Fibroblast of lung (primary cell): ENCODE data around the gene NACA. TPM values are rescaled to one million over a fixed set of nuclear protein-coding genes. Genes with fewer than 3 reads are reported as not detected.

Experiments
- DNase-seq, 2 donors: peaks; one replicate each; pipeline versions ENCODE4 v3.0.0 to v3.0.0-alpha.2; 2010; ENCODE audit warnings: low read depth in 2 of 2
- H2AFZ ChIP-seq: 2 replicates; pipeline ENCODE4 v1.5.1; 2012; ENCODE audit warnings: low read length, control low read depth, inconsistent platforms
- H3K27ac ChIP-seq: 2 replicates; pipeline ENCODE4 v1.5.1; 2011; ENCODE audit warnings: low read length, control low read depth; ENCODE audit not compliant: insufficient read depth
- H3K27me3 ChIP-seq: 2 replicates; pipeline ENCODE4 v1.5.1; 2011; ENCODE audit warnings: mild to moderate bottlenecking, low read length; ENCODE audit not compliant: control insufficient read depth, insufficient read depth
- H3K36me3 ChIP-seq: 2 replicates; pipeline ENCODE4 v1.5.1; 2011; ENCODE audit warnings: low read length; ENCODE audit not compliant: control insufficient read depth, insufficient read depth
- H3K4me1 ChIP-seq: 2 replicates; pipeline ENCODE4 v1.5.1; 2011; ENCODE audit warnings: low read length; ENCODE audit not compliant: control insufficient read depth, insufficient read depth; ENCODE audit errors: extremely low read depth
- H3K4me2 ChIP-seq: 2 replicates; pipeline ENCODE4 v1.5.1; 2011; ENCODE audit warnings: low read length, control low read depth; ENCODE audit not compliant: insufficient read depth; ENCODE audit errors: extremely low read depth
- H3K4me3 ChIP-seq, 4 experiments: fragments of 200-600 bp in 1 of 4; sonication (generic) in 1 of 4; replicated peaks in 1 of 4; 2 replicates each; pipeline ENCODE4 v1.5.1; 2011 to 2016; ENCODE audit warnings: low read length in 4 of 4, low read depth in 3 of 4, mild to moderate bottlenecking in 3 of 4, control low read depth in 2 of 4, inconsistent platforms in 1 of 4, mixed read lengths in 1 of 4; ENCODE audit not compliant: insufficient read depth in 1 of 4; ENCODE audit errors: control extremely low read depth in 1 of 4
- H3K79me2 ChIP-seq: 2 replicates; pipeline ENCODE4 v1.5.1; 2012; ENCODE audit warnings: mild to moderate bottlenecking, low read length, inconsistent platforms; ENCODE audit not compliant: control insufficient read depth, insufficient read depth
- H3K9ac ChIP-seq: 2 replicates; pipeline ENCODE4 v1.5.1; 2011; ENCODE audit warnings: mild to moderate bottlenecking, low read length, control low read depth; ENCODE audit not compliant: insufficient read depth
- H3K9me3 ChIP-seq: 2 replicates; pipeline ENCODE4 v1.5.1; 2012; ENCODE audit warnings: low read depth, low read length; ENCODE audit not compliant: control insufficient read depth, insufficient read depth
- H4K20me1 ChIP-seq: 2 replicates; pipeline ENCODE4 v1.5.1; 2011; ENCODE audit warnings: low read length; ENCODE audit not compliant: control insufficient read depth, insufficient read depth; ENCODE audit errors: extremely low read depth
- EZH2 ChIP-seq: IDR thresholded peaks from 2 replicates; pipeline ENCODE4 v1.5.1; 2012; ENCODE audit warnings: low read length, control low read depth, mild to moderate bottlenecking; ENCODE audit errors: missing control alignments
- polyA plus RNA-seq, 2 donors: library from polyadenylated mRNA; depleted of rRNA in 1 of 2; stranded (reverse) in 1 of 2; unstranded in 1 of 2; fragments of >200 nt; gene quantifications; 2 replicates each; pipeline ENCODE4 v1.2.1, GENCODE V29; 2011 to 2012; ENCODE audit warnings: missing spikeins in 1 of 2
- total RNA-seq: library from RNA; depleted of rRNA; stranded (reverse); fragments of >200 nt; gene quantifications from 2 replicates; pipeline ENCODE4 v1.2.1, GENCODE V29; 2014
- TF ChIP-seq, protein P1 (sequence below), 2 donors: IDR thresholded peaks in 1 of 2; conservative IDR thresholded peaks in 1 of 2; 1 replicate in 1 of 2; 2 replicates in 1 of 2; pipeline ENCODE4 v1.5.1; 2011 to 2012; ENCODE audit warnings: low read length in 2 of 2, control low read depth in 1 of 2, inconsistent platforms in 1 of 2, low read depth in 1 of 2, mild to moderate bottlenecking in 1 of 2

Gene NACA
- total and polyA plus RNA-seq, 2 donors (not counting 1 experiment from before 2014, with no cell fraction given) = 971 to 1,188 TPM

GRCh38 chr12:56688846-56689109, 36.3 kb downstream of the NACA start:
- Histone ChIP-seq H3K4me3 (peak overlapping the region; percentile 58 to 99 (median 77)), H4K20me1 (no peaks in the 10 kb centered on the region), H3K79me2 (peaks cover 41% of the 10 kb centered on the region), H3K36me3 (no peaks in the 10 kb centered on the region), H3K9me3 (no peaks in the 10 kb centered on the region), H3K9ac (peak overlapping the region; percentile 70), H3K27ac (peak overlapping the region; percentile 90), H3K4me1 (peaks cover 2% of the 10 kb centered on the region), H2AFZ (peak overlapping the region; percentile 77), H3K4me2 (peak overlapping the region; percentile 96), H3K27me3 (no peaks in the 10 kb centered on the region)
- TF ChIP-seq, protein P1, sequence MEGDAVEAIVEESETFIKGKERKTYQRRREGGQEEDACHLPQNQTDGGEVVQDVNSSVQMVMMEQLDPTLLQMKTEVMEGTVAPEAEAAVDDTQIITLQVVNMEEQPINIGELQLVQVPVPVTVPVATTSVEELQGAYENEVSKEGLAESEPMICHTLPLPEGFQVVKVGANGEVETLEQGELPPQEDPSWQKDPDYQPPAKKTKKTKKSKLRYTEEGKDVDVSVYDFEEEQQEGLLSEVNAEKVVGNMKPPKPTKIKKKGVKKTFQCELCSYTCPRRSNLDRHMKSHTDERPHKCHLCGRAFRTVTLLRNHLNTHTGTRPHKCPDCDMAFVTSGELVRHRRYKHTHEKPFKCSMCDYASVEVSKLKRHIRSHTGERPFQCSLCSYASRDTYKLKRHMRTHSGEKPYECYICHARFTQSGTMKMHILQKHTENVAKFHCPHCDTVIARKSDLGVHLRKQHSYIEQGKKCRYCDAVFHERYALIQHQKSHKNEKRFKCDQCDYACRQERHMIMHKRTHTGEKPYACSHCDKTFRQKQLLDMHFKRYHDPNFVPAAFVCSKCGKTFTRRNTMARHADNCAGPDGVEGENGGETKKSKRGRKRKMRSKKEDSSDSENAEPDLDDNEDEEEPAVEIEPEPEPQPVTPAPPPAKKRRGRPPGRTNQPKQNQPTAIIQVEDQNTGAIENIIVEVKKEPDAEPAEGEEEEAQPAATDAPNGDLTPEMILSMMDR (conservative IDR thresholded peaks at IDR 0.05 in 1 of 2, IDR thresholded peaks at IDR 0.05 in 1 of 2; ENCODE audit: low read depth in 1 of 2, low read length in 2 of 2) = no peak
- TF ChIP-seq EZH2 = no peak
- DNase-seq = no peak

DNA sequence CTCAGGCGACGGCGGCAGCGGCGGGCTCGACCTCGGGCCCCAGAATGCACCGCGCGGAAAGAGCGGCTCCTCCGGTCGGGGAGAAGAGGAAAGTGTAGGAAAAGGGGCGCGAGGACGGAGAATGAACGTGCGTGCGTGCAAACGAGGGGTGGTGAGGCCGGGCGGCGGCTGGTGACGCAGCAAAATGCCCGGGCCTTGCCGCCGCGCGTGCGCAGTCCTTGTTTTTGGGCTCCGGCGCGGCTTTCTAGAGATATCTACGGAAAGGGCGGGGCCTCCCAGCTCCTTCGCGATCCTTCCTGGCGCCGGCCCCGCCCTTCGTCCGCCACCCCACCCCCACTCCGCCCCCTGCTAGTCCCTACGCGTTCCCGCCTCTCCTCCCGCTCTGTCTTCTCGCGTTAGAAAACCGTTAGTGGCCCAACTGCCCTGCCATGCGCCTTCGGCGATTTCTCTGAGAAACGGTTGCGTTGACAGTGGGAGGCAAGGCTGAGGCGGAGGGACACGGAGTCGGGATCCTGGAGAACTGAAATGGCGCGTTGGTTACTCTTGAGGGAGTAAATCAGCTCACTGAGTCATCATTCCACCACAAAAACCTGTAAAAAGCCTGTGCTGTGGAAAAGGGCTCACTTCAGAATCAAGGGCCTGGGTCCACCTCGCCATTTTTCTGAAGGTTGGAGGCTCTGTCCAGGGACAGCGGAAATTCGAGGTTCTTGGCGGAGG, 36.8 kb downstream of the NACA start, which contains the start of gene PTGES3:
Gene PTGES3, minus strand, starts transcription at position 156 of the 717 bp plus-strand sequence. CDS start 285 bp downstream, outside the sequence.
- Histone ChIP-seq H4K20me1 (no peaks in the 10 kb centered on the region), H3K27ac (peak within 1 kb of the TSS; percentile 99)
- no peak for TF ChIP-seq EZH2
- TF ChIP-seq, protein P1 (conservative IDR thresholded peaks at IDR 0.05 in 1 of 2, IDR thresholded peaks at IDR 0.05 in 1 of 2; ENCODE audit: low read depth in 1 of 2, low read length in 2 of 2) = no peak

GRCh38 chr12:56687223-56688128, 37.6 kb downstream of the NACA start:
- Histone ChIP-seq H3K9me3 (no peaks in the 10 kb centered on the region), H3K36me3 (no peaks in the 10 kb centered on the region), H3K27me3 (no peaks in the 10 kb centered on the region), H3K4me2 (peak overlapping the region; percentile 83), H4K20me1 (no peaks in the 10 kb centered on the region), H2AFZ (no peak overlapping the region), H3K9ac (peak overlapping the region; percentile 99), H3K79me2 (peaks cover 53% of the 10 kb centered on the region), H3K4me1 (peaks cover 2% of the 10 kb centered on the region), H3K27ac (peak overlapping the region; percentile 99), H3K4me3 (peak overlapping the region; percentile 99 to 100 (median 100))
- DNase-seq = peak in 1 of 2 donors; percentile 46
- TF ChIP-seq EZH2 = no peak
- TF ChIP-seq, protein P1 (conservative IDR thresholded peaks at IDR 0.05 in 1 of 2, IDR thresholded peaks at IDR 0.05 in 1 of 2; ENCODE audit: low read depth in 1 of 2, low read length in 2 of 2) = no peak

More for the DNA sequence above, 36.8 kb downstream of the NACA start, which contains the start of gene PTGES3:
- H2AFZ ChIP-seq = peak within 1 kb of the TSS; percentile 77
- H3K9me3 ChIP-seq = no peaks in the 10 kb centered on the region
- H3K9ac ChIP-seq = peak within 1 kb of the TSS; percentile 99
- peak; percentile 94 to 98 for DNase-seq
- H3K4me3 ChIP-seq = peak within 1 kb of the TSS; percentile 99 to 100 (median 100)
- H3K4me1 ChIP-seq = peaks cover 2% of the 10 kb centered on the region
- H3K27me3 ChIP-seq = no peaks in the 10 kb centered on the region
- H3K36me3 ChIP-seq = no peaks in the 10 kb centered on the region
- peaks cover 45% of the 10 kb centered on the region for H3K79me2 ChIP-seq
- peak within 1 kb of the TSS; percentile 96 for H3K4me2 ChIP-seq
